ENCODE measurements around the gene OLFML2B. TPM values are rescaled to one million over a fixed set of nuclear protein-coding genes. Genes with fewer than 3 reads are reported as not detected.
"Not testable (repeated sequence)": the region's sequence is repeated elsewhere in the genome, so short reads cannot be mapped to it uniquely, and the experiment has no call there.

The OLFML2B gene
- total and polyA plus RNA-seq, 2 of the 4 experiments (the other 2 are of a cell fraction): 0.36 to 0.74 TPM

GRCh38 chr1:162055062-162055461 is 31.4 kb upstream of the OLFML2B start:
- Histone ChIP-seq H3K36me3 (ENCODE audit: control insufficient read depth, insufficient read depth, low read length) (no peaks in the 10 kb centered on the region), H2BK120ac (ENCODE audit: low read depth, low read length) (0 out of 2 replicates have a peak overlapping the region, but pooled peaks have one; percentile 10), H4K91ac (ENCODE audit: insufficient read depth, low read depth, low read length) (no peak overlapping the region), H2AK5ac (ENCODE audit: low read depth, low read length) (no peak overlapping the region), H3K4me2 (ENCODE audit: low read depth, low read length) (no peak overlapping the region; the same call in 1 of the 2 replicates), H2BK5ac (ENCODE audit: low read depth, low read length, poor library complexity, severe bottlenecking) (no peak overlapping the region), H2AK9ac (replicated peaks; ENCODE audit: low read depth, low read length, poor library complexity) (no peak overlapping the region), H3K27me3 (ENCODE audit: control insufficient read depth, insufficient read depth, low read length) (peaks cover 7% of the 10 kb centered on the region), H2AFZ (replicated peaks; ENCODE audit: low read length, poor library complexity) (peak overlapping the region; percentile 45), H4K8ac (ENCODE audit: low read depth in 2 of 2, low read length in 2 of 2) (no peak overlapping the region), H4K5ac (ENCODE audit: low read depth, low read length) (no peak overlapping the region), H3K4ac (ENCODE audit: low read depth, low read length) (0 out of 2 replicates have a peak overlapping the region, but pooled peaks have one; percentile 37), H2BK20ac (ENCODE audit: low read depth, low read length) (peak overlapping the region; percentile 61; the same call in 1 of the 2 replicates), H3K9me1 (ENCODE audit: insufficient read depth, low read length) (peaks cover 3% of the 10 kb centered on the region; the same call in 1 of the 2 replicates), H3K27ac (ENCODE audit: insufficient read depth, low read length) (no peak overlapping the region), H3K56ac (ENCODE audit: extremely low read depth, insufficient read depth, low read length) (no peak overlapping the region), H3K4me1 (ENCODE audit: control insufficient read depth, insufficient read depth, low read length) (peaks cover 3% of the 10 kb centered on the region; the same call in 1 of the 2 replicates), H3K79me1 (ENCODE audit: low read depth in 1 of 2, low read length in 2 of 2) (no peaks in the 10 kb centered on the region), H3K23ac (ENCODE audit: low read depth, low read length) (no peak overlapping the region), H2BK15ac (ENCODE audit: low read depth, low read length) (peak overlapping the region; percentile 9; the same call in 1 of the 3 replicates), H4K20me1 (ENCODE audit: insufficient read depth, low read length) (no peaks in the 10 kb centered on the region), H3K14ac (replicated peaks; ENCODE audit: low read depth, low read length) (no peak overlapping the region), H3K18ac (ENCODE audit: low read depth, low read length) (no peak overlapping the region), H3K9ac (ENCODE audit: low read depth, low read length) (no peak overlapping the region), H3K4me3 (ENCODE audit: insufficient read depth, low read depth, low read length) (no peak overlapping the region), H3K9me3 (ENCODE audit: control insufficient read depth, insufficient read depth, low read length) (no peaks in the 10 kb centered on the region)
- dilution Hi-C loops (cut with HindIII; ENCODE audit: low sequenced_read_pairs, unreplicated experiment) (no loop called here), in situ Hi-C loops (cut with MboI; ENCODE audit: low sequenced_read_pairs) (loop anchor here (5.0 kb wide), 3 partner anchors 222 to 442 kb away; partner anchors contain the start of gene UHMK1), intact Hi-C loops (cut with micrococcal nuclease) (loop anchor here (5.0 to 10.0 kb wide), 3 partner anchors 507 to 750 kb away; partner anchors contain the start of gene UAP1)
- BruUV-seq (replicated peaks): no TSS peak
- WGBS, 2 experiments (ENCODE audit: extremely low coverage in 2 of 2, insufficient read length in 1 of 2): 14% methylated on average over 2 of the region's 3 CpGs; no CpG with 5 or more reads in 1 of the 2 experiments
- ChIA-PET POLR2A (ENCODE audit: unreplicated experiment) (interaction anchor here (0.6 kb wide), 1 partner anchor 717 kb away, joined by 3 read pairs; no protein-coding TSS in a partner anchor), CTCF (interaction anchor here (0.6 to 1.9 kb wide), 4 partner anchors 12 to 335 kb away, joined by 3 to 18 read pairs (median 4); no protein-coding TSS in a partner anchor)
- TF ChIP-seq FOS (IDR thresholded peaks at IDR 0.05; ENCODE audit: low read depth, low read length) (peak; percentile 85), RCOR1 (IDR thresholded peaks at IDR 0.05; ENCODE audit: insufficient replicate concordance, low read length) (peak; percentile 36), CTCF (conservative IDR thresholded peaks at IDR 0.05; ENCODE audit: low read depth, low read length) (no peak), BHLHE40 (IDR thresholded peaks at IDR 0.05; ENCODE audit: low read depth, low read length) (0 out of 2 replicates have a peak, but pooled peaks have one; percentile 35)
- ATAC-seq (ENCODE audit: low read depth): peak; percentile 94
- peak; percentile 87 for DNase-seq

- H3K4ac ChIP-seq (ENCODE audit: low read depth, low read length); H3K56ac ChIP-seq (ENCODE audit: extremely low read depth, insufficient read depth, low read length); H4K20me1 ChIP-seq (ENCODE audit: insufficient read depth, low read length); dilution Hi-C loops (cut with HindIII; ENCODE audit: low sequenced_read_pairs, unreplicated experiment); H3K27me3 ChIP-seq (ENCODE audit: control insufficient read depth, insufficient read depth, low read length); in situ Hi-C loops (cut with MboI; ENCODE audit: low sequenced_read_pairs); CTCF ChIA-PET; H2AK9ac ChIP-seq (replicated peaks; ENCODE audit: low read depth, low read length, poor library complexity); H4K5ac ChIP-seq (ENCODE audit: low read depth, low read length); H3K4me2 ChIP-seq (ENCODE audit: low read depth, low read length); DNase-seq; H3K9me3 ChIP-seq (ENCODE audit: control insufficient read depth, insufficient read depth, low read length); H3K4me3 ChIP-seq (ENCODE audit: insufficient read depth, low read depth, low read length); BruUV-seq (replicated peaks); H2AFZ ChIP-seq (replicated peaks; ENCODE audit: low read length, poor library complexity); H3K18ac ChIP-seq (ENCODE audit: low read depth, low read length); H3K9ac ChIP-seq (ENCODE audit: low read depth, low read length); H3K36me3 ChIP-seq (ENCODE audit: control insufficient read depth, insufficient read depth, low read length); H3K27ac ChIP-seq (ENCODE audit: insufficient read depth, low read length); H4K8ac ChIP-seq (ENCODE audit: low read depth in 2 of 2, low read length in 2 of 2); H3K79me1 ChIP-seq (ENCODE audit: low read depth in 1 of 2, low read length in 2 of 2); H2BK5ac ChIP-seq (ENCODE audit: low read depth, low read length, poor library complexity, severe bottlenecking); H3K4me1 ChIP-seq (ENCODE audit: control insufficient read depth, insufficient read depth, low read length); H2BK120ac ChIP-seq (ENCODE audit: low read depth, low read length); H3K14ac ChIP-seq (replicated peaks; ENCODE audit: low read depth, low read length); H2BK20ac ChIP-seq (ENCODE audit: low read depth, low read length); ATAC-seq (ENCODE audit: low read depth); H3K23ac ChIP-seq (ENCODE audit: low read depth, low read length); H2AK5ac ChIP-seq (ENCODE audit: low read depth, low read length); H2BK15ac ChIP-seq (ENCODE audit: low read depth, low read length); H4K91ac ChIP-seq (ENCODE audit: insufficient read depth, low read depth, low read length); POLR2A ChIA-PET (ENCODE audit: unreplicated experiment); H3K9me1 ChIP-seq (ENCODE audit: insufficient read depth, low read length): not testable (repeated sequence)
- intact Hi-C loops (cut with micrococcal nuclease): loop anchor here (10.0 kb wide), 1 partner anchor 751 kb away; no protein-coding TSS in a partner anchor
- WGBS, 2 experiments (ENCODE audit: extremely low coverage in 2 of 2, insufficient read length in 1 of 2): no CpG with 5 or more reads among the region's 3 CpGs
These were observed 30.3 kb upstream of the OLFML2B start for GRCh38 chr1:162053949-162054348.

All from IMR-90 (cell line).